Measurements from ENCODE around the gene WDFY2. TPM values are rescaled to one million over a fixed set of nuclear protein-coding genes. Genes with fewer than 3 reads are reported as not detected.

The WDFY2 gene
- total RNA-seq, 6 experiments from 2014 or later, result 11.4 to 15.7 (median 13.4) TPM

GRCh38 chr13:51719394-51719793, 135.1 kb downstream of the WDFY2 start:
- no peak for TF ChIP-seq CTCF (IDR thresholded peaks at IDR 0.05)
- H3K4me1 Mint-ChIP-seq (ENCODE audit: low read depth), result peaks cover 68% of the 10 kb centered on the region
- no peak for DNase-seq
- no peaks in the 10 kb centered on the region for H3K9me3 Mint-ChIP-seq
- H3K36me3 Mint-ChIP-seq (ENCODE audit: low read depth), result peaks cover 44% of the 10 kb centered on the region
- H3K27ac Mint-ChIP-seq, result no peak overlapping the region; the same call in 1 of the 2 replicates
- H3K4me3 Mint-ChIP-seq, result no peak overlapping the region
- no peaks in the 10 kb centered on the region for H3K27me3 Mint-ChIP-seq (ENCODE audit: insufficient read depth)

- H3K27ac Mint-ChIP-seq, result no peak overlapping the region
- H3K4me1 Mint-ChIP-seq (ENCODE audit: low read depth), result peaks cover 49% of the 10 kb centered on the region
- no peak for DNase-seq
- H3K36me3 Mint-ChIP-seq (ENCODE audit: low read depth), result peaks cover 43% of the 10 kb centered on the region
- H3K27me3 Mint-ChIP-seq (ENCODE audit: insufficient read depth), result no peaks in the 10 kb centered on the region
- TF ChIP-seq CTCF (IDR thresholded peaks at IDR 0.05), result no peak
- H3K4me3 Mint-ChIP-seq, result no peak overlapping the region
- H3K9me3 Mint-ChIP-seq, result no peaks in the 10 kb centered on the region
Observed at GRCh38 chr13:51721496-51721895, 137.2 kb downstream of the WDFY2 start.

GRCh38 chr13:51723529-51723928, 139.3 kb downstream of the WDFY2 start:
- Mint-ChIP-seq H3K27ac (peak overlapping the region; percentile 7; the same call in 1 of the 2 replicates), H3K36me3 (ENCODE audit: low read depth) (peaks cover 42% of the 10 kb centered on the region), H3K9me3 (no peaks in the 10 kb centered on the region), H3K27me3 (ENCODE audit: insufficient read depth) (no peaks in the 10 kb centered on the region), H3K4me1 (ENCODE audit: low read depth) (peaks cover 30% of the 10 kb centered on the region), H3K4me3 (no peak overlapping the region)
- DNase-seq, result no peak
- TF ChIP-seq CTCF (IDR thresholded peaks at IDR 0.05), result no peak

GRCh38 chr13:51724721-51725120, 140.5 kb downstream of the WDFY2 start:
- Mint-ChIP-seq H3K36me3 (ENCODE audit: low read depth) (peaks cover 30% of the 10 kb centered on the region), H3K4me1 (ENCODE audit: low read depth) (peaks cover 18% of the 10 kb centered on the region), H3K4me3 (no peak overlapping the region), H3K9me3 (no peaks in the 10 kb centered on the region), H3K27ac (no peak overlapping the region), H3K27me3 (ENCODE audit: insufficient read depth) (no peaks in the 10 kb centered on the region)
- TF ChIP-seq CTCF (IDR thresholded peaks at IDR 0.05), result no peak
- DNase-seq, result no peak

- Mint-ChIP-seq H3K27me3 (ENCODE audit: insufficient read depth) (no peaks in the 10 kb centered on the region), H3K36me3 (ENCODE audit: low read depth) (peaks cover 24% of the 10 kb centered on the region), H3K9me3 (no peaks in the 10 kb centered on the region), H3K4me3 (0 out of 2 replicates have a peak overlapping the region, but pooled peaks have one; percentile 0), H3K27ac (peak overlapping the region; percentile 73), H3K4me1 (ENCODE audit: low read depth) (peaks cover 6% of the 10 kb centered on the region)
- DNase-seq, result peak; percentile 66
- TF ChIP-seq CTCF (IDR thresholded peaks at IDR 0.05), result no peak
Observed at GRCh38 chr13:51726446-51727193, 142.4 kb downstream of the WDFY2 start.
